ENCODE data around the gene CYBA.

- TF ChIP-seq ZNF614 (CRISPR knock-in tag; IDR thresholded peaks at IDR 0.05; ENCODE audit: borderline replicate concordance): no peak
- TF ChIP-seq ZBTB49 (CRISPR knock-in tag; IDR thresholded peaks at IDR 0.05; ENCODE audit: borderline replicate concordance): no peak
- no peak for TF ChIP-seq CC2D1A (CRISPR knock-in tag; IDR thresholded peaks at IDR 0.05)
These were observed 31.7 kb downstream of the CYBA start for GRCh38 chr16:88618956-88619667.
